ENCODE results near the gene VKORC1L1. TPM values are rescaled to one million over a fixed set of nuclear protein-coding genes. Genes with fewer than 3 reads are reported as not detected.
A peak's percentile ranks its signal among the peaks of the same experiment; 100 is the strongest.
"Not testable (repeated sequence)": the region's sequence is repeated elsewhere in the genome, so short reads cannot be mapped to it uniquely, and the experiment has no call there.

VKORC1L1 gene
- total RNA-seq, 3 donors from 2014 or later (not counting 1 experiment from before 2014, with no cell fraction given), result 5.7 to 8.2 (median 7.1) TPM

GRCh38 chr7:65937296-65937695 is 64.4 kb downstream of the VKORC1L1 start:
- intact Hi-C loops (cut with micrococcal nuclease), result no loop called here
- Histone ChIP-seq H3K27ac (ENCODE audit: low read length) (no peak overlapping the region), H3K27me3 (ENCODE audit: control insufficient read depth, insufficient read depth, low read length) (no peaks in the 10 kb centered on the region), H3K9me3 (ENCODE audit: control insufficient read depth, insufficient read depth, low read length) (no peaks in the 10 kb centered on the region), H3K4me3 (ENCODE audit: low read length) (no peak overlapping the region), H3K36me3 (ENCODE audit: control insufficient read depth, insufficient read depth, low read length) (no peaks in the 10 kb centered on the region), H3K4me1 (ENCODE audit: control insufficient read depth, insufficient read depth, low read length) (no peaks in the 10 kb centered on the region)
- Mint-ChIP-seq H3K4me3 (no peak overlapping the region), H3K9me3 (peaks cover 0 to 6% of the 10 kb centered on the region in 2 donors), H3K4me1 (peaks cover 0 to 4% of the 10 kb centered on the region in 2 donors), H3K27me3 (ENCODE audit: low read depth in 2 of 2) (no peaks in the 10 kb centered on the region), H3K27ac (peak overlapping the region in 1 of 2 donors; percentile 35), H3K36me3 (no peaks in the 10 kb centered on the region)
- 86% methylated on average over 1 of the region's 2 CpGs for WGBS (ENCODE audit: insufficient coverage)
- TF ChIP-seq CTCF (IDR thresholded peaks at IDR 0.05), result no peak
- ATAC-seq, result no peak
- DNase-seq, result no peak

GRCh38 chr7:65938336-65938895 is 65.5 kb downstream of the VKORC1L1 start:
- Mint-ChIP-seq H3K4me1 (peaks cover 0 to 4% of the 10 kb centered on the region in 2 donors), H3K36me3 (no peaks in the 10 kb centered on the region), H3K27ac (peak overlapping the region in 1 of 2 donors; percentile 70), H3K9me3 (peaks cover 0 to 6% of the 10 kb centered on the region in 2 donors), H3K4me3 (no peak overlapping the region), H3K27me3 (ENCODE audit: low read depth in 2 of 2) (no peaks in the 10 kb centered on the region)
- no peaks in the 10 kb centered on the region for H3K27me3 ChIP-seq (ENCODE audit: control insufficient read depth, insufficient read depth, low read length)
- no peaks in the 10 kb centered on the region for H3K9me3 ChIP-seq (ENCODE audit: control insufficient read depth, insufficient read depth, low read length)
- H3K4me1 ChIP-seq (ENCODE audit: control insufficient read depth, insufficient read depth, low read length), result no peaks in the 10 kb centered on the region
- DNase-seq (no peak), ATAC-seq (no peak)
- intact Hi-C loops (cut with micrococcal nuclease), result no loop called here
- 98% methylated on average over 7 of the region's 7 CpGs for WGBS (ENCODE audit: insufficient coverage)
- no peaks in the 10 kb centered on the region for H3K36me3 ChIP-seq (ENCODE audit: control insufficient read depth, insufficient read depth, low read length)
- no peak overlapping the region for H3K27ac ChIP-seq (ENCODE audit: low read length)
- no peak overlapping the region for H3K4me3 ChIP-seq (ENCODE audit: low read length)
- TF ChIP-seq CTCF (IDR thresholded peaks at IDR 0.05), result no peak

DNA sequence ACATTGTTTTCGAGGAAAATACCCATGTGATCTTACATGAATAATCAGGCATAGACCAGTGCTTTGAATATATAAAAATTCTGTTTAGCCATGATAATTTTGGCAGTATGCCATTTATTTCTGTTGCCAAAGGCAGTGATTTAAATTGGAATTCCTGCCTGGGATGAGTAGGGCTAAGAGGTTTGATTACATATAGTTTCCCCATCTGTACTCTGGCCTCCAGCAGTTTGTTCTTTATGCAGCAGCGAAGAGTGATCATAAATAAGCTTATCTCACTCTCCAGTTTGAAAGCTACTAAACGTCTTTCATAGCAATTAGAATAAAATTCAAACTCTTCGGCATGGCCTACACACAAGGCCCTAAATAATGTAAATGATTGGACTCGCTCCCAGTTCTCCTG is 72.9 kb downstream of the VKORC1L1 start:
- H3K27ac ChIP-seq (ENCODE audit: low read length); H3K4me1 Mint-ChIP-seq; H3K9me3 Mint-ChIP-seq; H3K4me1 ChIP-seq (ENCODE audit: control insufficient read depth, insufficient read depth, low read length); H3K4me3 Mint-ChIP-seq; H3K36me3 Mint-ChIP-seq; H3K4me3 ChIP-seq (ENCODE audit: low read length); intact Hi-C loops (cut with micrococcal nuclease); H3K27me3 Mint-ChIP-seq (ENCODE audit: low read depth in 2 of 2); ATAC-seq; H3K27ac Mint-ChIP-seq; H3K36me3 ChIP-seq (ENCODE audit: control insufficient read depth, insufficient read depth, low read length); H3K27me3 ChIP-seq (ENCODE audit: control insufficient read depth, insufficient read depth, low read length); DNase-seq; H3K9me3 ChIP-seq (ENCODE audit: control insufficient read depth, insufficient read depth, low read length): not testable (repeated sequence)
- no CpG with 5 or more reads among the region's 5 CpGs for WGBS (ENCODE audit: insufficient coverage)

- H3K27ac Mint-ChIP-seq, result peak overlapping the region; percentile 36 to 57
- intact Hi-C loops (cut with micrococcal nuclease), result no loop called here
- Histone ChIP-seq H3K36me3 (ENCODE audit: control insufficient read depth, insufficient read depth, low read length) (no peaks in the 10 kb centered on the region), H3K4me1 (ENCODE audit: control insufficient read depth, insufficient read depth, low read length) (no peaks in the 10 kb centered on the region), H3K27ac (ENCODE audit: low read length) (no peak overlapping the region), H3K4me3 (ENCODE audit: low read length) (no peak overlapping the region), H3K27me3 (ENCODE audit: control insufficient read depth, insufficient read depth, low read length) (no peaks in the 10 kb centered on the region), H3K9me3 (ENCODE audit: control insufficient read depth, insufficient read depth, low read length) (no peaks in the 10 kb centered on the region)
- peak in 2 of 3 donors; percentile 61 to 89 for ATAC-seq
- no peaks in the 10 kb centered on the region for H3K9me3 Mint-ChIP-seq
- peaks cover 0 to 9% of the 10 kb centered on the region in 2 donors for H3K4me1 Mint-ChIP-seq
- no peaks in the 10 kb centered on the region for H3K27me3 Mint-ChIP-seq (ENCODE audit: low read depth in 2 of 2)
- DNase-seq, result no peak
- H3K36me3 Mint-ChIP-seq, result no peaks in the 10 kb centered on the region
- WGBS (ENCODE audit: insufficient coverage), result 88% methylated on average over 2 of the region's 4 CpGs
- no peak overlapping the region for H3K4me3 Mint-ChIP-seq
- no peak for TF ChIP-seq CTCF (IDR thresholded peaks at IDR 0.05)
These were observed 74.0 kb downstream of the VKORC1L1 start for GRCh38 chr7:65946904-65947303.

Data from natural killer cell (primary cell).